ENCODE results near the gene PDLIM3.
A peak's percentile ranks its signal among the peaks of the same experiment; 100 is the strongest.

Gene PDLIM3

GRCh38 chr4:185471235-185472102 lies 63.8 kb downstream of the PDLIM3 start, which contains the start of gene CCDC110:
Gene CCDC110 (minus strand): TSS chr4:185471733. CDS start chr4:185471683, 50 bp downstream.
- DNase-seq (ENCODE audit: low read depth in 1 of 2, low spot score in 1 of 2), result peak; percentile 82 to 86

GRCh38 chr4:185470501-185471195 lies 64.7 kb downstream of the PDLIM3 start:
- DNase-seq (ENCODE audit: low read depth in 1 of 2, low spot score in 1 of 2), result peak in 1 of 2 donors; percentile 9

GRCh38 chr4:185469580-185470154 lies 65.6 kb downstream of the PDLIM3 start:
- DNase-seq (ENCODE audit: low read depth in 1 of 2, low spot score in 1 of 2), result no peak

- DNase-seq (ENCODE audit: low read depth in 1 of 2, low spot score in 1 of 2), result no peak
These were observed 66.3 kb downstream of the PDLIM3 start for GRCh38 chr4:185468999-185469398.

GRCh38 chr4:185467991-185468390 lies 67.3 kb downstream of the PDLIM3 start:
- DNase-seq (ENCODE audit: low read depth in 1 of 2, low spot score in 1 of 2), result no peak

- DNase-seq (ENCODE audit: low read depth in 1 of 2, low spot score in 1 of 2), result no peak
These were observed 68.2 kb downstream of the PDLIM3 start for GRCh38 chr4:185467101-185467500.

GRCh38 chr4:185465707-185466106 lies 69.6 kb downstream of the PDLIM3 start:
- no peak for DNase-seq (ENCODE audit: low read depth in 1 of 2, low spot score in 1 of 2)

GRCh38 chr4:185464887-185465286 lies 70.4 kb downstream of the PDLIM3 start:
- DNase-seq (ENCODE audit: low read depth in 1 of 2, low spot score in 1 of 2), result no peak

GRCh38 chr4:185464183-185464582 lies 71.1 kb downstream of the PDLIM3 start:
- DNase-seq (ENCODE audit: low read depth in 1 of 2, low spot score in 1 of 2), result no peak

GRCh38 chr4:185463541-185463940 lies 71.8 kb downstream of the PDLIM3 start:
- no peak for DNase-seq (ENCODE audit: low read depth in 1 of 2, low spot score in 1 of 2)

GRCh38 chr4:185461565-185461964 lies 73.7 kb downstream of the PDLIM3 start:
- DNase-seq (ENCODE audit: low read depth in 1 of 2, low spot score in 1 of 2), result no peak

- DNase-seq (ENCODE audit: low read depth in 1 of 2, low spot score in 1 of 2), result no peak
These were observed 78.2 kb downstream of the PDLIM3 start for GRCh38 chr4:185457136-185457535.

- no peak for DNase-seq (ENCODE audit: low read depth in 1 of 2, low spot score in 1 of 2)
These were observed 79.2 kb downstream of the PDLIM3 start for GRCh38 chr4:185456131-185456530.
